MCF 10A (cell line): ENCODE measurements around the gene FBRSL1. TPM values are rescaled to one million over a fixed set of nuclear protein-coding genes. Genes with fewer than 3 reads are reported as not detected.

Experiments
- BruUV-seq: library from RNA; stranded (reverse); fragments of 400-500 nt; replicated peaks from 2 replicates; lab custom pipeline; 2021; lab: Mats Ljungman, UMichigan
- CTCF ChIA-PET: fragments of 300-600 bp; sonication (Branson Sonifier 250); formaldehyde crosslinking; extraction: SDS; loops from one replicate; lab custom pipeline; 2021; ENCODE audit warnings: antibody characterized with exemption, inconsistent platforms; lab: Yijun Ruan, JAX
- POLR2A ChIA-PET: fragments of 300-600, 350-650 bp; sonication (Branson Sonifier 250); formaldehyde crosslinking; extraction: SDS; loops from one replicate; lab custom pipeline; 2020; ENCODE audit warnings: antibody characterized with exemption, inconsistent platforms; lab: Yijun Ruan, JAX
- DNase-seq: peaks from one replicate; pipeline ENCODE4 v3.0.0-alpha.2; 2018; ENCODE audit not compliant: unreplicated experiment
- H3K27ac Mint-ChIP-seq: one replicate; pipeline ENCODE4 v1.8.0; 2022; ENCODE audit warnings: mild to moderate bottlenecking, low read depth, mixed read lengths; ENCODE audit not compliant: unreplicated experiment
- H3K27me3 Mint-ChIP-seq: one replicate; pipeline ENCODE4 v1.8.0; 2022; ENCODE audit warnings: mixed read lengths; ENCODE audit not compliant: insufficient read depth, unreplicated experiment
- H3K36me3 Mint-ChIP-seq: one replicate; pipeline ENCODE4 v1.8.0; 2022; ENCODE audit warnings: mild to moderate bottlenecking, moderate library complexity, mixed read lengths; ENCODE audit not compliant: insufficient read depth, unreplicated experiment
- H3K4me1 Mint-ChIP-seq: one replicate; pipeline ENCODE4 v1.8.0; 2022; ENCODE audit warnings: mixed read lengths; ENCODE audit not compliant: insufficient read depth, unreplicated experiment
- H3K4me3 Mint-ChIP-seq: one replicate; pipeline ENCODE4 v1.8.0; 2022; ENCODE audit warnings: mild to moderate bottlenecking, moderate library complexity, mixed read lengths; ENCODE audit not compliant: unreplicated experiment
- H3K9me3 Mint-ChIP-seq: one replicate; pipeline ENCODE4 v1.8.0; 2022; ENCODE audit warnings: mixed read lengths; ENCODE audit not compliant: unreplicated experiment
- CTCF ChIP-seq: fragments of 200-600 bp; IDR thresholded peaks from one replicate; pipeline ENCODE4 v1.8.0; 2022; ENCODE audit warnings: antibody characterized with exemption, mild to moderate bottlenecking; ENCODE audit not compliant: unreplicated experiment
- intact Hi-C: fragments of 100-400 bp; cut with micrococcal nuclease; formaldehyde crosslinking; loops from 2 replicates; pipeline ENCODE4 v1.14.1; 2022
- total RNA-seq: library from RNA; stranded (reverse); gene quantifications from 2 replicates; pipeline ENCODE4 v1.2.3, GENCODE V29; 2022

FBRSL1 gene
- total RNA-seq, 1 experiment from 2014 or later: 47.4 TPM

GRCh38 chr12:132512197-132513069, 22.5 kb downstream of the FBRSL1 start:
- POLR2A ChIA-PET: no interaction called here
- no TSS peak for BruUV-seq
- Mint-ChIP-seq H3K27ac (no peak overlapping the region), H3K36me3 (peaks cover 12% of the 10 kb centered on the region), H3K9me3 (no peaks in the 10 kb centered on the region), H3K4me1 (peaks cover 11% of the 10 kb centered on the region), H3K27me3 (no peaks in the 10 kb centered on the region), H3K4me3 (no peak overlapping the region)
- intact Hi-C loops: no loop called here
- CTCF ChIA-PET: interaction anchor here (0.6 to 0.7 kb wide), 2 partner anchors 31 to 574 kb away, joined by 3 read pairs; no protein-coding TSS in a partner anchor
- TF ChIP-seq CTCF: no peak
- DNase-seq: no peak

- peaks cover 2% of the 10 kb centered on the region for H3K9me3 Mint-ChIP-seq
- ChIA-PET POLR2A (no interaction called here), CTCF (no interaction called here)
- no peak overlapping the region for H3K27ac Mint-ChIP-seq
- no TSS peak for BruUV-seq
- peaks cover 12% of the 10 kb centered on the region for H3K4me1 Mint-ChIP-seq
- H3K36me3 Mint-ChIP-seq: peaks cover 12% of the 10 kb centered on the region
- no peak overlapping the region for H3K4me3 Mint-ChIP-seq
- intact Hi-C loops: no loop called here
- no peaks in the 10 kb centered on the region for H3K27me3 Mint-ChIP-seq
- DNase-seq: no peak
- TF ChIP-seq CTCF: no peak
These were observed 23.1 kb downstream of the FBRSL1 start for GRCh38 chr12:132513070-132513398.

- Mint-ChIP-seq H3K9me3 (peaks cover 8% of the 10 kb centered on the region), H3K4me3 (no peak overlapping the region), H3K4me1 (peaks cover 17% of the 10 kb centered on the region), H3K36me3 (peaks cover 16% of the 10 kb centered on the region), H3K27me3 (no peaks in the 10 kb centered on the region), H3K27ac (no peak overlapping the region)
- BruUV-seq: no TSS peak
- ChIA-PET CTCF (interaction anchor here (0.6 kb wide), 1 partner anchor 100 kb away, joined by 3 read pairs; no protein-coding TSS in a partner anchor), POLR2A (no interaction called here)
- DNase-seq: no peak
- TF ChIP-seq CTCF: no peak
- intact Hi-C loops: no loop called here
These were observed 23.6 kb downstream of the FBRSL1 start for GRCh38 chr12:132513458-132514135.

- no TSS peak for BruUV-seq
- POLR2A ChIA-PET: no interaction called here
- Mint-ChIP-seq H3K27ac (no peak overlapping the region), H3K9me3 (peaks cover 14% of the 10 kb centered on the region), H3K4me3 (no peak overlapping the region), H3K27me3 (no peaks in the 10 kb centered on the region), H3K4me1 (peaks cover 17% of the 10 kb centered on the region), H3K36me3 (peaks cover 19% of the 10 kb centered on the region)
- intact Hi-C loops: no loop called here
- CTCF ChIA-PET: interaction anchor here (0.6 to 2.3 kb wide), 4 partner anchors 47 to 254 kb away, joined by 3 to 10 read pairs (median 3); no protein-coding TSS in a partner anchor
- no peak for DNase-seq
- no peak for TF ChIP-seq CTCF
These were observed 24.4 kb downstream of the FBRSL1 start for GRCh38 chr12:132514216-132514820.
